Measurements from ENCODE around the gene CASP8AP2. TPM values are rescaled to one million over a fixed set of nuclear protein-coding genes. Genes with fewer than 3 reads are reported as not detected.
"Not testable (repeated sequence)": the region's sequence is repeated elsewhere in the genome, so short reads cannot be mapped to it uniquely, and the experiment has no call there.

Gene CASP8AP2
- polyA plus RNA-seq, 1 donor from 2014 or later = 16.8 TPM

DNA sequence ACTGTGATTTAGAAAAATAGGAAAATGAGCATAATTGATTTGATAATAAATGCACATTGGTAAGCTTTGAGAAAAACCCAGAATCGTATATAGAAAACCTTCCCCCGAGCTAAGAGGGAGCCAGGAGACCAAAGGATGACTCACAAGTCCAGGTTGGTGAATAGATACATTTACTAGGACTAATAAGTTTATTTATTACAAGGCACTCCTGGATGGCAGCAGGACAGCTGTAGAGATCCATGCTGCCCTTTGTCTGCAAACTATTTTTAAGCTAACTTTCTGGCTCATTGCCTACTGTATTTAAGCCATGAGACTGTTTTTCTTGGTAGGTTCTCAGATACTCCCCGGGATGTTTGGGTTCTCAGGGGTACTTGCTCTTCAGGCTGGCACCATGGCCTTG, 13.4 kb downstream of the CASP8AP2 start:
- H3K9me3 ChIP-seq (ENCODE audit: low read length) = no peaks in the 10 kb centered on the region
- TF ChIP-seq EP300 (conservative IDR thresholded peaks at IDR 0.05; ENCODE audit: poor library complexity, severe bottlenecking) (no peak), TAF1 (IDR thresholded peaks at IDR 0.05; ENCODE audit: low read depth) (no peak), RAD21 (conservative IDR thresholded peaks at IDR 0.05) (no peak), EZH2 (IDR thresholded peaks at IDR 0.05; ENCODE audit: borderline replicate concordance, insufficient read depth, low read length, poor library complexity, severe bottlenecking) (no peak), POLR2AphosphoS5 (IDR thresholded peaks at IDR 0.05) (no peak), CTCF (IDR thresholded peaks at IDR 0.05; ENCODE audit: poor library complexity, severe bottlenecking) (no peak), MXI1 (conservative IDR thresholded peaks at IDR 0.05; ENCODE audit: poor library complexity, severe bottlenecking) (no peak), SMC3 (conservative IDR thresholded peaks at IDR 0.05; ENCODE audit: poor library complexity) (no peak)
- TF ChIP-seq, protein P1, sequence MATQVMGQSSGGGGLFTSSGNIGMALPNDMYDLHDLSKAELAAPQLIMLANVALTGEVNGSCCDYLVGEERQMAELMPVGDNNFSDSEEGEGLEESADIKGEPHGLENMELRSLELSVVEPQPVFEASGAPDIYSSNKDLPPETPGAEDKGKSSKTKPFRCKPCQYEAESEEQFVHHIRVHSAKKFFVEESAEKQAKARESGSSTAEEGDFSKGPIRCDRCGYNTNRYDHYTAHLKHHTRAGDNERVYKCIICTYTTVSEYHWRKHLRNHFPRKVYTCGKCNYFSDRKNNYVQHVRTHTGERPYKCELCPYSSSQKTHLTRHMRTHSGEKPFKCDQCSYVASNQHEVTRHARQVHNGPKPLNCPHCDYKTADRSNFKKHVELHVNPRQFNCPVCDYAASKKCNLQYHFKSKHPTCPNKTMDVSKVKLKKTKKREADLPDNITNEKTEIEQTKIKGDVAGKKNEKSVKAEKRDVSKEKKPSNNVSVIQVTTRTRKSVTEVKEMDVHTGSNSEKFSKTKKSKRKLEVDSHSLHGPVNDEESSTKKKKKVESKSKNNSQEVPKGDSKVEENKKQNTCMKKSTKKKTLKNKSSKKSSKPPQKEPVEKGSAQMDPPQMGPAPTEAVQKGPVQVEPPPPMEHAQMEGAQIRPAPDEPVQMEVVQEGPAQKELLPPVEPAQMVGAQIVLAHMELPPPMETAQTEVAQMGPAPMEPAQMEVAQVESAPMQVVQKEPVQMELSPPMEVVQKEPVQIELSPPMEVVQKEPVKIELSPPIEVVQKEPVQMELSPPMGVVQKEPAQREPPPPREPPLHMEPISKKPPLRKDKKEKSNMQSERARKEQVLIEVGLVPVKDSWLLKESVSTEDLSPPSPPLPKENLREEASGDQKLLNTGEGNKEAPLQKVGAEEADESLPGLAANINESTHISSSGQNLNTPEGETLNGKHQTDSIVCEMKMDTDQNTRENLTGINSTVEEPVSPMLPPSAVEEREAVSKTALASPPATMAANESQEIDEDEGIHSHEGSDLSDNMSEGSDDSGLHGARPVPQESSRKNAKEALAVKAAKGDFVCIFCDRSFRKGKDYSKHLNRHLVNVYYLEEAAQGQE (IDR thresholded peaks at IDR 0.05; ENCODE audit: borderline replicate concordance) = no peak
- H3K36me3 ChIP-seq (ENCODE audit: insufficient read depth, low read length) = no peaks in the 10 kb centered on the region
- H3K9ac ChIP-seq (ENCODE audit: low read length) = no peak overlapping the region
- no peaks in the 10 kb centered on the region for H3K9me2 ChIP-seq (ENCODE audit: insufficient read depth, low read length)
- no peak overlapping the region for H3K4me3 ChIP-seq (ENCODE audit: low read length)
- no peaks in the 10 kb centered on the region for H3K27me3 ChIP-seq (ENCODE audit: insufficient read depth, low read depth, low read length)
- peaks cover 8% of the 10 kb centered on the region for H3K79me2 ChIP-seq (replicated peaks; ENCODE audit: insufficient read depth, low read length)
- H3K27ac ChIP-seq (ENCODE audit: low read length) = no peak overlapping the region
- no peaks in the 10 kb centered on the region for H3F3A ChIP-seq (ENCODE audit: insufficient read depth, low read length, poor library complexity, severe bottlenecking)
- H3K4me2 ChIP-seq (ENCODE audit: low read length) = no peak overlapping the region
- H2AFZ ChIP-seq (ENCODE audit: low read depth, low read length) = no peak overlapping the region
- no peaks in the 10 kb centered on the region for H4K20me1 ChIP-seq (ENCODE audit: insufficient read depth)

GRCh38 chr6:89847513-89847912, 17.8 kb downstream of the CASP8AP2 start:
- not testable (repeated sequence) for H3K27ac ChIP-seq (ENCODE audit: low read length); H3K9me3 ChIP-seq (ENCODE audit: low read length); H3K79me2 ChIP-seq (replicated peaks; ENCODE audit: insufficient read depth, low read length); H3K9me2 ChIP-seq (ENCODE audit: insufficient read depth, low read length); H4K20me1 ChIP-seq (ENCODE audit: insufficient read depth); H3K36me3 ChIP-seq (ENCODE audit: insufficient read depth, low read length); H3K9ac ChIP-seq (ENCODE audit: low read length); H3K4me3 ChIP-seq (ENCODE audit: low read length); H3F3A ChIP-seq (ENCODE audit: insufficient read depth, low read length, poor library complexity, severe bottlenecking); H2AFZ ChIP-seq (ENCODE audit: low read depth, low read length); H3K27me3 ChIP-seq (ENCODE audit: insufficient read depth, low read depth, low read length); H3K4me2 ChIP-seq (ENCODE audit: low read length)

- H4K20me1 ChIP-seq (ENCODE audit: insufficient read depth) = no peaks in the 10 kb centered on the region
- no peak overlapping the region for H3K9ac ChIP-seq (ENCODE audit: low read length)
- no peak overlapping the region for H3K27ac ChIP-seq (ENCODE audit: low read length)
- no peak overlapping the region for H3K4me3 ChIP-seq (ENCODE audit: low read length)
- no peaks in the 10 kb centered on the region for H3K27me3 ChIP-seq (ENCODE audit: insufficient read depth, low read depth, low read length)
- TF ChIP-seq CTCF (IDR thresholded peaks at IDR 0.05; ENCODE audit: poor library complexity, severe bottlenecking) (no peak), EZH2 (IDR thresholded peaks at IDR 0.05; ENCODE audit: borderline replicate concordance, insufficient read depth, low read length, poor library complexity, severe bottlenecking) (no peak), SMC3 (conservative IDR thresholded peaks at IDR 0.05; ENCODE audit: poor library complexity) (no peak), TAF1 (IDR thresholded peaks at IDR 0.05; ENCODE audit: low read depth) (no peak), POLR2AphosphoS5 (IDR thresholded peaks at IDR 0.05) (no peak), MXI1 (conservative IDR thresholded peaks at IDR 0.05; ENCODE audit: poor library complexity, severe bottlenecking) (no peak), RAD21 (conservative IDR thresholded peaks at IDR 0.05) (no peak), EP300 (conservative IDR thresholded peaks at IDR 0.05; ENCODE audit: poor library complexity, severe bottlenecking) (no peak)
- TF ChIP-seq, protein P1 (IDR thresholded peaks at IDR 0.05; ENCODE audit: borderline replicate concordance) = no peak
- H3K9me2 ChIP-seq (ENCODE audit: insufficient read depth, low read length) = no peaks in the 10 kb centered on the region
- H3K4me2 ChIP-seq (ENCODE audit: low read length) = no peak overlapping the region
- H3K79me2 ChIP-seq (replicated peaks; ENCODE audit: insufficient read depth, low read length) = no peaks in the 10 kb centered on the region
- H2AFZ ChIP-seq (ENCODE audit: low read depth, low read length) = no peak overlapping the region
- peaks cover 4% of the 10 kb centered on the region for H3K36me3 ChIP-seq (ENCODE audit: insufficient read depth, low read length)
- no peaks in the 10 kb centered on the region for H3K9me3 ChIP-seq (ENCODE audit: low read length)
- no peaks in the 10 kb centered on the region for H3F3A ChIP-seq (ENCODE audit: insufficient read depth, low read length, poor library complexity, severe bottlenecking)
These were observed 23.4 kb downstream of the CASP8AP2 start for GRCh38 chr6:89853068-89853467.
